Right forelimb (tissue), 1 donor: Measurements from ENCODE around the gene WASF2.
"Not testable (repeated sequence)": the region's sequence is repeated elsewhere in the genome, so short reads cannot be mapped to it uniquely, and the experiment has no call there.

Experiments used
- DNase-seq: peaks from one replicate; pipeline ENCODE4 v3.0.0-alpha.2; 2018

The WASF2 gene

DNA sequence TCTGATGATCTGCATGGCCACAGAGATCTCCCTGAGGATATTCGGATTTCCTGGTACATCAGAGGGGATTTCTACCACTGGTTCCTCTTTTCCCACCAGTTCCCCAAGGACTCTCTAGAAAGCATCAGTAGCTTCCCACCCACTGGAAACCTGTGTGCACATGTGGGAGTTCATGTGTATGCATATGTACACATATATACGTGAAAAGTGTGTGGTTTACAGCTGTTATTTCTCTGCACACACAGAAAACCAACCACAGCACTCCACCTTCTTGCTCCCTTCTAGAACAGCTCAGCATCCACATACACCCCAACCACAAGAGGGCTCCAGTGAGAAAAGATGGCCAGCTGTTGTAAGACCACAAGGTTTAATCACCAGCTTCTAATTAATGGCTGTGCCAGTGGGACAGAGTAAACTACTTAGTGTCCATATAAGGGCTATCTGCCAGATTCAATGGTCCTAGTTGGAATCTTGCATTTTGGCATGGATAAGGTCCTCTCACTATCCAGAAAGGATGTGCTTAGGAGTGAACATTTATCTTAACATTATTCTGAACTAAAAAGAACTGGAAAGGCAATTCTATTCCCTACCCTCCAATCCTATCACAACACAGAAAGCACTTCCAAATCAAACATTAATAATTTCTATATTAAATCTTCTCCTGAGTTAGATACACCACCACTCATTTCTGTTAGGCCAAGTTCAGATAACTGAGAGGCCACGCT lies 73.4 kb downstream of the WASF2 start:
- DNase-seq = no peak

DNA sequence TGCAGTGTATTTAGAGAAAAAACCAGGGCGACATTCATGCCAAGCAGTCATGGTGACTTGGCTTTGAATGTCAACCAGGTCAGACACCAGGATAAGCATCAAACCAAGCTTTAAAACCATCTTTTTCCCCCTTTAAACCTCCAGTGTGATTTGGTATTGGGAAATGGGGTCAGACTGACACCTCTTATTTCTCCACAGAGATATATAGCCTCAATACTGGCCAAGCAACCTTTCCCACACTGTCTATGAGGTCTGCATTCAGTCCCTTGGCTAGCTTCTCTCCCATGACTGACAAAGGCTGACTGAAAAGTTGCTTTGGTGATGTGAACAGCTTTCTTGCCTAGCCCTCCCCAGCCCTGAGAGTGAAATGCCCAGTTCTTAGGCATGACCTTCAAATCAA lies 75.9 kb downstream of the WASF2 start:
- no peak for DNase-seq

DNA sequence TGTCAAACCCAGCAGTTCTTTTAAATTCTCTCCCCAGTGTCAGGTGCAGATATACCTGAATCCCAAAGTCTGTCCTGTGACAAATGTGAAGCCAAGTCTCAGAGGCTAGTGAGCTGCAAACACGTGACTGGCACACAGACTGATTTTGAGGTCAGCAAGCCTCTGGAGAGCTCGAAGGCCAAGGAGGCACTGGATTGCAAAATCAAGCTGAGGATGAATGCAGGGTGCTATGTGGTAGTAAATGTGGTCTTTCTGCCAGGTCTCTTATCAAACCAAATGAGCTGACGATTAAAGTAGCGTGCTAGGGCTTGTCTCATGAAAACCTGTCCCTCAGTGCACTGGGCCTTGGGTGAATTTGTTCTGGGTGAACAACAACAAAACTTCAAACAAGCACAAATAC lies 77.0 kb downstream of the WASF2 start:
- DNase-seq = no peak

DNA sequence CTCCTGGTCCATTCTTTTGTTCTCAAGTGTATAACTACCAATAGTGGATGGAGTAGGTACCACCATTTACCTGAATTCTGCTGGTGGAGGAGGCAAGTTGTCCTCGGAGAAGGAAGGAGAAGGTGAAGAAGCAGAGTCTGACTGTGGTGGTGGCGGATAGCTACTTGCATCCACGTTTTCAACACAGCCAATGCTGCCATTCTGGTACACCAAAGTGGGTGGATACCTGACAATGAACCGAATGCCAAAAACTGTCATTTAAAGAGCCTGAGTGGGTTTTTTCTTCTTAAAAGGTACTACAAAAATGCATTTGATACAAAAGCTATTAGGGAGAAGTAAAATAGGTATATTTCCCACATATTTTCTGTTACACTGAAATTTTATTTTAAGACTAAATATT lies 77.5 kb downstream of the WASF2 start:
- DNase-seq = no peak

DNA sequence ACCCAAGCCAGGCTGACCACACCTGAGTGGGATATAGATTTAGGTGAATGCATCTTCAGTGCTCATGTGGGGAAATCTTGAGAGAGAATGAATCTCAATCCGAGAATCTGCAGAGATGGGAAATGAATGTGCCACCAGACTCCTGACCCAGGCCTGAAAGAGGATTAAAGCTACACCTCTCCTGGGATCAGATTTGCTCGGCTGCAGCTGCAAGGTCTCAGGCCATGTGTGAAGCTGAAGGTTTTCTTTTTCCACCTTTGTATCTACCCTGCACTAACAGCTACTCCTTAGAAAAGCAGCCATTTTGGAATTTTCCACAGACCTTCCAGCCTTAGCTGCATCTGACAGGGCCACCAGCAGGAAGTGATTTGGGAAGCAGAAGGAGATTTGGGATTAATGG lies 79.3 kb downstream of the WASF2 start:
- no peak for DNase-seq

DNA sequence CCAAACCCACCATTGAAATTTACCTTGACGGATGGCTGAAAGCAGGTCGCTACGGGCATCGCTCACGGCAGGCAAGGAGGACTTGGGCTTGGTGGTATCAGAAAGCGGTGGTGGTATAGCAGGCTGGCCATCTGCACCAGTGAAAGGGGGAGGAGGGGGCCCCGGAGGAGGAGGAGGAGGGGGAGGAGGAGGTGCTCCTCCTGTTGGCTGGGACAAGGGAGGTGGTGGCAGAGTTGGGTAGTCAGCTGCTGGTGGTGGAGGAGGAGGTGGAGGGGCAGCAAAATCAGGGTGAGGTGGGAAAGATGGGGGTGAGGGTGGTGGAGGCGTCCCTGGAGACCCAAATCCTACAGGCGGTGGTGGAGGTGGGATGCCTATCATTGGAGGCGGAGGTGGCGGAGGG lies 80.3 kb downstream of the WASF2 start:
- no peak for DNase-seq

DNA sequence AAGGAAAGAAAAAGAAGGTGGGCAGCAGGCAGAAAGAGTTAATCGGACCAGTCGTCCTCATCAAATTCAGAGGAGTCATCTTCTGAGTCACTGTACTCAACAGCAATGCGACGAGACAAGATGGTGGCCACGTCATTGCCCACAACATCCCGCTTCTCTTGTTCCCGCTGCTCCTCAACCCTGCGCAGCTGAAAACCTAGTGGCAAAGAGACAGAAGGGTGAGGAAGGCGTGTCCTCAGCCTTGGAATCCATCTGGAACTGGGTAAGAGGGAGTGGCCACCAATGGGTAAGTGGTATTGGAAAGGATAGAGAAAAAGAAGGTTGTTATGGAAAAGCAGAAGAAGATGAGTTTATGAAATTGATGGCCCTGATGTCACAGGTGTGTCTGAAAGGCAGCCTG lies 81.8 kb downstream of the WASF2 start:
- DNase-seq = no peak

DNA sequence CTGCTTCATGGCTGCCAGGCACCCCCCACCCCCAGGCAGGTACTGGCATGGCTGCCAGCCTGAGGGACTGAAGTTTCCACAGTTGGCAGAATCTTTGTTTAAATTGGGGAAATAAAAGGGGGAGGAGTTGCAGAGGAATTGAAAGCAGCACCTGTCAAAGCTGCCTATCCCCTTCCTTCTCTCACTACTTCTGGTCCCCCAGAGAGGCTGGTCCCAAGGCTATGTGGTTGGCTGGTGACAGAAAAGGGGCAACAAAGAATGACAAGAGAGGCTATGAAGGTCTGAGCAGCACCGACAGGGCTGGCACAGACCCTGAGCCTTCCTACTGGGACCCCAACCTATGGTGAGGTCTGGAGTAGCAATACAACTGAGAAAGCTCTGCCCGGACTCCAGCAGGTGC lies 83.2 kb downstream of the WASF2 start:
- DNase-seq = not testable (repeated sequence)

DNA sequence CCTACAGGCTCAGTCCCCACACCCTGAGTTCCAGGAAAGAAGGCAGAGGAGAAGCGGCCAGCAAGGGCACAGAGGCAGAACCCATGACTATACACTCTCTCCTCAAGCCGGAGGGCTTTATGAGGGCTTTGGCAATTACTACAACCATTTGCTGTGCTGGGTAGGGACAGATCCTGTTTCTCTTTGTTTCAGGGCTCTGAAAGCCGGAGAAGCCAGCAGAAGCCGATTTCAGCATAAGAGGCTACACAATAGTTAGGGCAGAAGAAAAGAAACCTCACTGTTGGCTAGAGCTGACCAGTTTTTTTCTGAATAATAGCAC lies 83.6 kb downstream of the WASF2 start:
- DNase-seq = no peak

DNA sequence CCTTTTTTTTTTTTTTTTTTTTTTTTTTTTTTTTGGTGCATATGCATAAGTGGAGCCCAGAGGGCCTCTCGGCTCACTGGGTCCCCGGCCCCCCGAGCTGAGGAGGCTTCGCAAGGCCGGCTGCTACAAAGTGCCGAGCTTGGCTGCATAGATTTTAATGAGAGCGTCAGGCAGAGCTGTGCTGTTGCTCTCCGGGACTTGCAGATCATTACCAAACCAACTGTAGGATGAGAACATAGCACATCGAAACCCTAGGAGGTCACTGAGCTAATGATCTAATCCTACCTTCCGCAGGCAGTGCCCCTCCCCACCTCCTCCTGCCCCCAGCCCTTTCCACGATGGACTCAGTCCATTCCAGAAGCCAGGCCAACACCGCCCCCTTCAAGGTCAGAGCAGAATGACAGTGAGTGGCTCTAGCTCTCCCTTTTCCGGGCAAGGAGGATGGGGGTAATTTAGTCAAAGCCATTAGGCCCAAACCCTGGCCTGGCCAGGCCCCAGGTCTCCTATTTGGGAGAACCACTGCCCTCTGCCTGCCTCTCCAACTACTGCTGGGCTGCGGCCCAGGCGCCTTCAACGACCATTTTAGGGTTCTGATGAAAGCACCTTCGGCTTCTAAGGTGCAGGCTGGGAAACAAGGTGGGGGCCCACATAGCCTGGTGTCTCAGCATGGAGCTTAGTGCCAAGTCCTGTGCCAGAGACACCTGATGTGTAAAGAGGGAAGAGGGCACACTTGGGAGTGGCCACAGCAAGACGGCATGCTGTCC lies 84.2 kb downstream of the WASF2 start:
- DNase-seq = not testable (repeated sequence)

DNA sequence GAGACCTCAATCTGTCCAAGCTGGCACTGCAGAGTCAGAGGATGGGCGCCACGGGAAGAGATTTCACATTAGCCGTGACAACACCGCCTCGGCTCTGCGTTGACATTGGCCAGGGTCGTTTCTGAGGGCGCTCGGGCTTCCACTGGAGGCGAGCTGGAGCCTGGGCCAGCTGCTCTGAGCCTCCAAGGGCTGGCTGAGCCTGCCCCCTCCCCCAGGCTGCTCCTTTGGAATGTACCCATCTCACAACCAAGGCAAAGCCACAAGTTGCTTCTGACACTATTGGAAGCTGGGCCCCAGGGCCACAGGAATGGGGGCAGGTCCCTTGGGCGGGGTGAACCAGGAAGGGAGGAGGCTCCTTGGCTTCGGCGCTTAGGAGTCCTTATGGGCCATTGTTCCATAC lies 84.9 kb downstream of the WASF2 start:
- DNase-seq = no peak

DNA sequence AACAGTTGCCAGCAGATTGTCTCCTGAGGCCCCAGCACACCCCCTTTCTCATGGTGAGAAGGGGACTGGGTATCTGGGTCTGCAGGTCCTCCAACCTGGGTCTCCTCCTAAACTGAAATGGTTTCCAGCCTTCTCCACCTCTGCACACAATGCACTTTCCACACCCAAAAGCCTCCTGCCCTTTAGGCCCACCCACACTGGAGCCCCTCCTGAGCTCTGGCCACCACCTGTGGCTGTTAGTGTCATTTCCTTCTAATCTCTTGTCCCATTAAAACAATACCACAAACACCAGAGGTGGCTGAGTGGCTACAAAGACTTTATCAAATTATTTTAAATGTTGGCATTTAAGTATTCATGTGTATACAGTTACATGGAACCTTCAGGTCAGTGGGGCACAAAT lies 86.0 kb downstream of the WASF2 start:
- DNase-seq = no peak

DNA sequence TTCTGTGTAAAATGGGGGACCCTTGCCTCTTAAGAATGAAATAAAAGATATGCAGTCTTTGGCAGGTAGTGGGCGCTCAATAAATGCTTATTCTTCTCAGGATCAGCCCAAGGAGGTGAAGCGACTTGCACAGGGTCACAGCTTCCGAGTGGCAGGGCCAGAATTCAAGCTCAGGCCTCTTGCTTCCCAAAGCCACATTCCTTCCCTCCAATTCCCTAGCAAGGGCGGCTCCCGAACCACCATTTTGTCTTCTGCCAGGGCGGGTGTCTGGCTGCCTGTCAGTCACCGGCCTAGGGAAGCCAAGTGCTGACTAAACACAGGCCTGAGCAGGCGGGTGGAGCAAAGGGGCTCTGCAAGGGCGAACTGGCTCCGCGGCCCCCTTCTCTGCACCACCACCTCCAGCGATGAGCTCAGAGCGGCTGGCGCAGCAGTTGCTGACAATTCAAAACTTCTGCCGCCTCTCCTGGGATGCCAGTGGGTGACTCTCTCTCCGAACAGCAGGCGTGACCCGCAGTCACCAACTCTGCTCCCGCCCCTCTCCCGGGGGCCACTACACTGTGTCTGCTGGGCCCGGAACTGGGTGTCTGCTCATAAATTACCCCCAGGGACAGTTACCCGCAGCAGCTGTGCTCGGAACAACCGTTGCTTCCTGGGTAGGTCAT lies 86.8 kb downstream of the WASF2 start:
- peak; percentile 89 for DNase-seq

DNA sequence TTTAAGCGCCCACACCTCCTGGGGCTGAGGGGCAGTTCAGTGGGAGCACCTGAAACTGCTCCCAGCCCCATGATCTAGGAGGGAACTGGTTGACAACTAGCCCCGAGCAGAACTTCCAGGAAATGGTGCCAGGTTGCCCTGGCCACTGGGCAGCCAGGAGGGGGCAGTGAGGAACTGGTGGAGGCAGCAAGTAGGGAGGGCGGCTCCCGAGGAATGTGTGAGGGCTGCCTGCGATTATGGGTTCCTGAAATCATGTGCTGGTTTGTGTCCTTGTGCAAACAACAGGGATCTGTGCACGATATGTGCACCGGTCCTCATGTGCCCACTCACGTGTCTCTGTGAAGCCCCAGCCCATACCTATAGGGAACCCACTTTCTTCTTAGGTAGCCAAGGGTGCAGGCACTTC lies 87.6 kb downstream of the WASF2 start:
- DNase-seq = no peak

DNA sequence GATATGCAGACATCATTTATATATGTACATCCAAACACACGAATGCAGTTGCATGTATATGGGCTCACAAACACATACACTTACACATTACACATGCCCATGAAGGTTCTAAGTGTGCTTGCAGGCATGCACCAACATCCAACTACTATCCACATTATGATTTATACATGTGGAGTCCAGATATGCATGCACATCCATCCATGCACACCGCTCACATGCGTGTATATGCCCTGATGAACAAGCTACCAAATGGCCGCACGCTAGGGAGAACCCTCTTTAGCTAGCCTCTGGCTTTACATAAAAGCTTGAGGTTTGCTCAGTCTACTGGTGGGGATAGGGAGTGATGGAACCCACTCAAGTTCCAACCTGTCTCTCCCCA lies 89.0 kb downstream of the WASF2 start:
- no peak for DNase-seq

DNA sequence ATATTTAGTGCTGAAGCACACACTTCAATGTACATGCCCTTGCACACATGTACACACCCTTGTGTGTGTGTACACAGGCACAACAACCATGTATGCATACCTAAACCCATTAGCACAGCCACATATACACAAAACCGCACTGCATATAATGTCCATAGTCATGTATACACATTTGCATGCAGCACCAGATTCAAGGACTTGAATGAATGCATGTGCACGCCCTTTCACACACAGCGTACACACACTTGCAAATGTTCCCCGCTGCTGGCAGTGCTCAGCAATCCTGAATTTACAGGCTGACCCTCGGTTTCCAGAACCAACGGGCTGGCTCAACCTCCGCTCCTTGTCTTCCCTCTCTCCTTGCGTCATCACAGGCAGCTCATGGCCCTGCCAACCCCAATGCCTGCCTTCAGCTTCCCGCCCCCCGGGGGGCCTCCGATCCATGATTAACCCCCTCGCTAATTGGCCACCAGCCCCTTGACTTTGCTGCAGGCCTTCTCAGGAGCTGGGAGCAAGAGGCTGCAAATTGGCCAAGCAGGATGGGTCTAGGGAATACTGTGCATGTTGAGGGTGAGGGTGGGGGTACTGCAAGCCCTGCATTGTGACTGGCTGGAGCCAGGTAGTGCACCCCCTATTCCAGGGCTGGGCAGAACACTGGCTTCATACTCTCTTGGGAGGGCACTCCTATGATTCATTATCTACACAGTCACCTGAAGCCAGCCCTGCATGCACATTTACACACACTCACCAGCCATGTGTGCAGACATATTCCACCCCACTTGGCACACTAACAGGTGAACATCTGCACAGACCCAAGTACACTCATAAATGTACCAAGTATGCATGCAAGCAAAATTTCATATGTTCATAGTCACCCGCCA lies 89.6 kb downstream of the WASF2 start:
- no peak for DNase-seq

DNA sequence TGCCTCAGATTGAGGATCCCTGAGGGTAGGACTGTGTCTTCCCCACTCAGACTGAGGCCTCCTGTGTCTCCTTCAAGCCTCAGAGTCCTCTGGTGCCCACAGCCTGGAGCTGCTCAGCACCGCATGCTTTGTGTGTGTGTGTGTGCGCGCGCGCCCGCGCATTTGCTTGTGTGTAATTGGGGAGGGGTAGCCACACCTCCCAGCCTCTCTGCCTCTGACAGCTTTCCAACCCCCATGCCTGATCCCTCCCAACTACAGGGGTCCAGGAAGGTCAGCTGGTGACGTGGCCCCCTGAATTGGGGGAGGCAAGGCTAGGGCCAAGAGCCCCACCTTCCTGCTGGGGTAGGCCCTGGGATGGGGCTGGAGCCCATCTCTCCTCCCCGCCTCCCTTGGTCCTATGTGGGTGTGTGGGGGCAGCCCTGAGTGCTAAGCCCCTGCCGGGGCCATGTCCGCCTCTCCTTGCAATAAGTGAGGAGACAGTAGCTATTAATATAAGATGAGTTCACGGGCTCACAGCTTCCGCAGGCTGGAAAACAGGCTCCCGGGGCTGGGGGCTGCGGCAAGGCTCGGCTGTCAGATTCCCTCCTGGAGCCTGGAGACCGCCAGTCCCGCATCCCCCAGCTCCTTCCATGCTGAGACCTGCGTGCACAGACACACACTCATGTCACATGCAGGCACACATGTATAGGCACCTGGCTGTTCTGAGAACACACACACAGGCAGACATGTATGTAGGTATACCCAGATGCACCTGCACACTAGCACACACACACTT lies 90.5 kb downstream of the WASF2 start:
- no peak for DNase-seq

DNA sequence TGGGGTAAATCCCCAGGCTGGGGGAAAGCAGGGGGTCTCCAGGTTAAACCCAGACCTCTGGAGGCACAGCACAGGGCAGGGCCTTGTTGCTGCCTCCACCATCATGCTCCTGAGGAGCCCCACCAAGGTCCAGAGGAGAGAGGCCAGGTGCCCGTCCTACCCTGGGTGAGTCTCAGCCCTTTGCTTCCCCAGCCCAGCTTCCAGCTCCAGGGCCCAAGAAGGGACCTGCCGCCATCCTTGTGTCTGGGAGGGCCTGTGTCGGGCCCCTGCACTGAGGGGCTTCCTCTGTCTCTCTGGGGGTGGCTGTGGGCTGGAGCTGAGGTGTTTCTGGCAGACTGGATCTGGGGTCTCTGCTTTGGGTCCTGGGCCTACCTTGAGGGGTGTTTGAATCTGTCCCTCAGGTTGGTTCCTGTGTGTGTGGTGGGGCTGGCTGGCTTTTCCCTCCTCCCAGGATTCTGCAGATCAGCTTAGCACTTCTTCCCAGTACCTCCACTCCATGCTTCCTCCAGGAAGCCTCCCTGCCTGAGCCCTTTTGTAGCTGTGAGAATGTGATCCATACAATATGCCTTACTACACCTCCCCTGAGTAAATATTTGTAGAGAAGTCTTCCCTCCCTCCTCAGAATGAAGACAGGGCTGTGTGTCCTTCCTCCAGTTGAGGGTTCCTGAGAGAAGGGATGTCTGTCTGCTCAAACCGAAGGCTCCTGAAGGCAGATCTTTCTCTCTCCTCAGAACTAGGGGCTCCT lies 91.4 kb downstream of the WASF2 start:
- no peak for DNase-seq

DNA sequence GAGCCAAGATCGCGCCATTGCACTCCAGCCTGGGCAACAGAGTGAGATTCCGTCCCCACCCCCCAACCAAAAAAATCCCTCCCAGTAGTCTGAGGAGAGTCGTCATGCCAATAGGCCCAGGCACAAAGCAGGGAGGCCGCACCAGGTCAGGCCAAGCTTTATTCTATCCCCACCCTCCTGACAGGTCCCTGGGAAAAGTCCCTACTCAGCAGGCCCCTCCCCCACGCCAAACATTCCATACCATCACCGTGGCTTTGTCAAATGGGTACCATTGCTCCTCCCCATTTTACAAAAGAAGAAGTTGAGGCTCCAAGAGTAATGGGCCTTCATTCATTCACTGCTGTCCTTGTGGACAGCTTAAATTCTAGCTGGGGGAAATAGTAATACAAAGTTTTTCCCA lies 92.2 kb downstream of the WASF2 start:
- no peak for DNase-seq

DNA sequence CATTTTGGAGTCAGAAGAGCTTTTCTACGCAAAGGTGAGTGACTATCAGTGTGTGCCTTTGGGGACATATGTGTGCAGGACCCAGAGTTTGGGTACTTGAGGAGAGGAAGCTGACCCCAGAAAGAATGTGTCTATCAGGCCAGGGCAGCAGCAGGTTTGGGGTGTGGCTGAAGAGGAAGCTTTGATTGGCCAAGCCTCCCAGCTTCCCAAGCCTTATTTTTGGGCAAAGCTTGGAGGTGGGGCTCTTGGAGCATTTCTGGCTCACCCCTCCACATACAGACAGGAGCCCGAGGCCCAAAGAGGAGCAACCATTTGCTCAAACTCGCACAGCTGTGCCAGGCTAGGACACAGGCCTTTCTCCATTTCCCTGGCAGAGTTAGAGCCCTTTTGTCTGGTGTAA lies 92.9 kb downstream of the WASF2 start:
- DNase-seq = no peak

DNA sequence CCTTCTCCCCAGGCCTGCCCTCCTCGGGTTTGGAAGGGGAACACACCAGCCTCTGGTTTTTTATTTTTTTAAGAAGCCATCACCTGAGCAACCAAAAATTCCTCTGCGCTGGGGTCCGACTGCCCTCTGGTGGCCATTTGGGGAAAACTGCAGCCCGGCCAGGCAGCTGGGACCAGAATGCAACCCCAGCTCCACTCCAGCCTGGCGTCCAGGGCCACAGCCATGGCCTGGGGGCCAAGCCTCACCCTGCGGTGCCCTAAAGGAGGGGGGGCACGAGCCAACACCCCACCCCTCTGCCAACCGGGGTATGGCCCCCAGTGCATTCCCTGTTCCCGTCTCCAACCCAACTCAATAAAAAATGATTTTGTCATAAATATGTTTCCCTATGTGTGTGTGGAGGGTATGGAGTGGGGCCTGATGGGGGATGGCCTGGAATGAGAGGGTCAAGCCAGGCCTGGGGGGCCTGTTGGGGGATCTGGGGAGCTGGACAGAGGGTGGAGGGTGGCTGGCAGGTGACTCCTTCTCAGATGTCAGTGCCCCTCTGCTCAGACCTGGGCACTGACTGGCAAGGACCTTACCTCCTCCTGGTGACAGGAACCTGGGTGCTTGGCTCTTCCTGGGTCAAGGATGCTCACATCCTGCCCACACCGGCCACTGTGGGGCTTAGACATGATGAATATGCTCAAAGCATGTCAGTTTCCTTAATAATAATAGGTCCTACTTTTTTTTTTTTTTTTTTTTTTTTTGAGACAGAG lies 94.3 kb downstream of the WASF2 start:
- DNase-seq = peak; percentile 85
